ENCODE results near the gene COMMD10. TPM values are rescaled to one million over a fixed set of nuclear protein-coding genes. Genes with fewer than 3 reads are reported as not detected.

The COMMD10 gene
- polyA plus RNA-seq, 1 donor (not counting 4 experiments of a cell fraction or from before 2014, with no cell fraction given), result 22.3 TPM

DNA sequence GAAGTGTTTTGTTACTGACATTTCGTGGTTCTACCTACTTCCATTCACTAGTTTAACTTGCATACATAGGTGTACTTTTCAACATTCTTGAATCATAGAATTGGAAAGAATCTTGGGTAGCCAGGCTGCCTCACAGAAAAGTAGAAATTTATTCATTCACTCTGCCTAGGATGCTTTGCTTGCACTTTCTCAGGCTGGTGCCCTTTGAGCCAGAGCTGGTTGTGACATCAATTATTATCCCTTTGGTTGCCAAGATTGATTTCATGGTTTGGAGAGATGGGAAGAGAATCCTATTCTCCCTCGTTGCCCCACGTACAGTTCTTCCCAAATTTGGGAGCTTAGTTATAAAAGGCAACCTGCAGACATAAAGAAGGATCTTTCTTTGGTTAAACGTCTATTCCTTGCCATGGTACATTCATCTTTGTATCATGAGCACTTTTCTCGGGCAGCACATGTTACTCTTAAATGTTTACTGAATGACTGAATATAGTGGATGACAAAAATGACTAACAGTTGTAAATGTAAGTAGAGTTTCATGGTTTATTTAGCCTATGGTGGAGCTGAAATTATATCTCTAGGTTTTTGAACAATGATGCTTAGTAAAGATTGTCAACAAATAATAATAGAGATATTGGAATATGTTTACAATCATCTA, 195.5 kb downstream of the COMMD10 start:
- H3K9me3 ChIP-seq (ENCODE audit: control insufficient read depth, low read depth, low read length), result no peaks in the 10 kb centered on the region
- dilution Hi-C loops (cut with MboI; ENCODE audit: extremely low pct_ligation_motif_present, low sequenced_read_pairs), result no loop called here
- H3K27me3 ChIP-seq (ENCODE audit: control insufficient read depth, extremely low read depth, insufficient read depth, low read length), result no peaks in the 10 kb centered on the region
- no peaks in the 10 kb centered on the region for H3K4me1 ChIP-seq (ENCODE audit: control insufficient read depth, extremely low read depth, insufficient read depth, low read length)
- H3K27ac ChIP-seq (ENCODE audit: control insufficient read depth, insufficient read depth, low read length), result no peak overlapping the region
- DNase-seq (ENCODE audit: low read depth, low spot score) (no peak), FAIRE-seq (no peak)
- H3K9me1 ChIP-seq (ENCODE audit: control insufficient read depth, extremely low read depth, insufficient read depth, low read length), result no peaks in the 10 kb centered on the region
- no peaks in the 10 kb centered on the region for H4K20me1 ChIP-seq (ENCODE audit: control insufficient read depth, extremely low read depth, insufficient read depth, low read length)
- TF ChIP-seq EZH2 (IDR thresholded peaks at IDR 0.05; ENCODE audit: low read length), result no peak
- TF ChIP-seq, protein P1, sequence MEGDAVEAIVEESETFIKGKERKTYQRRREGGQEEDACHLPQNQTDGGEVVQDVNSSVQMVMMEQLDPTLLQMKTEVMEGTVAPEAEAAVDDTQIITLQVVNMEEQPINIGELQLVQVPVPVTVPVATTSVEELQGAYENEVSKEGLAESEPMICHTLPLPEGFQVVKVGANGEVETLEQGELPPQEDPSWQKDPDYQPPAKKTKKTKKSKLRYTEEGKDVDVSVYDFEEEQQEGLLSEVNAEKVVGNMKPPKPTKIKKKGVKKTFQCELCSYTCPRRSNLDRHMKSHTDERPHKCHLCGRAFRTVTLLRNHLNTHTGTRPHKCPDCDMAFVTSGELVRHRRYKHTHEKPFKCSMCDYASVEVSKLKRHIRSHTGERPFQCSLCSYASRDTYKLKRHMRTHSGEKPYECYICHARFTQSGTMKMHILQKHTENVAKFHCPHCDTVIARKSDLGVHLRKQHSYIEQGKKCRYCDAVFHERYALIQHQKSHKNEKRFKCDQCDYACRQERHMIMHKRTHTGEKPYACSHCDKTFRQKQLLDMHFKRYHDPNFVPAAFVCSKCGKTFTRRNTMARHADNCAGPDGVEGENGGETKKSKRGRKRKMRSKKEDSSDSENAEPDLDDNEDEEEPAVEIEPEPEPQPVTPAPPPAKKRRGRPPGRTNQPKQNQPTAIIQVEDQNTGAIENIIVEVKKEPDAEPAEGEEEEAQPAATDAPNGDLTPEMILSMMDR (optimal IDR thresholded peaks at IDR 0.05 in 1 of 3, IDR thresholded peaks at IDR 0.05 in 1 of 3, conservative IDR thresholded peaks at IDR 0.05 in 1 of 3; ENCODE audit: extremely low read depth in 1 of 3, insufficient read depth in 2 of 3, low read length in 3 of 3), result no peak
- H3K9ac ChIP-seq (ENCODE audit: control insufficient read depth, extremely low read depth, insufficient read depth, low read length), result no peak overlapping the region
- no peak overlapping the region for H3K4me3 ChIP-seq (ENCODE audit: control insufficient read depth in 2 of 3, extremely low read depth in 1 of 3, insufficient read depth in 2 of 3, low read depth in 1 of 3, low read length in 3 of 3)
- no peaks in the 10 kb centered on the region for H3K36me3 ChIP-seq (ENCODE audit: control insufficient read depth in 2 of 2, extremely low read depth in 1 of 2, insufficient read depth in 2 of 2, low read length in 2 of 2)
- H2AFZ ChIP-seq (ENCODE audit: control insufficient read depth, low read length), result no peak overlapping the region
- no peaks in the 10 kb centered on the region for H3K79me2 ChIP-seq (ENCODE audit: control insufficient read depth, insufficient read depth, low read length)
- no peak overlapping the region for H3K4me2 ChIP-seq (ENCODE audit: control insufficient read depth, extremely low read depth, insufficient read depth, low read depth, low read length)

DNA sequence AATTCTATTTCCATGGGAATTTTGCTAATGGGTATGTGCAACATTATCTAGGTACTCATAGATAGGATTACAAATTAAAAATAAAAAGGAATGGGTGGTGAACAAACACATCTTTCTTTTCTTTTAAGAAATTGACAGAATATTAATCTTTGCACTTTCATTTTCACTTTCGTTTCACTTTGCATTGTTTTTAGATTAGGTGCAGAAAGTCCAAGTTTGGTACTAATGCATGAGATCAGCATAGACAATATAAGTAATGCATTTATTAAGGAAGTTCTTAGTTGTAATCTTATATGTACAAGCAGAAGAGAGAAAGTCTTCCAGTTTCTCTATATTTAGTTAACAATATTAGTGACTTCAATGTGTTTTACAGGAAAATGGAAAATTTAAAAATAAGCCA, 196.5 kb downstream of the COMMD10 start:
- H3K4me3 ChIP-seq (ENCODE audit: control insufficient read depth in 2 of 3, extremely low read depth in 1 of 3, insufficient read depth in 2 of 3, low read depth in 1 of 3, low read length in 3 of 3), result no peak overlapping the region
- no peaks in the 10 kb centered on the region for H3K9me3 ChIP-seq (ENCODE audit: control insufficient read depth, low read depth, low read length)
- H3K9ac ChIP-seq (ENCODE audit: control insufficient read depth, extremely low read depth, insufficient read depth, low read length), result no peak overlapping the region
- TF ChIP-seq, protein P1 (optimal IDR thresholded peaks at IDR 0.05 in 1 of 3, IDR thresholded peaks at IDR 0.05 in 1 of 3, conservative IDR thresholded peaks at IDR 0.05 in 1 of 3; ENCODE audit: extremely low read depth in 1 of 3, insufficient read depth in 2 of 3, low read length in 3 of 3), result no peak
- TF ChIP-seq EZH2 (IDR thresholded peaks at IDR 0.05; ENCODE audit: low read length), result no peak
- H3K4me2 ChIP-seq (ENCODE audit: control insufficient read depth, extremely low read depth, insufficient read depth, low read depth, low read length), result no peak overlapping the region
- dilution Hi-C loops (cut with MboI; ENCODE audit: extremely low pct_ligation_motif_present, low sequenced_read_pairs), result no loop called here
- no peak overlapping the region for H3K27ac ChIP-seq (ENCODE audit: control insufficient read depth, insufficient read depth, low read length)
- no peak for FAIRE-seq
- no peaks in the 10 kb centered on the region for H3K79me2 ChIP-seq (ENCODE audit: control insufficient read depth, insufficient read depth, low read length)
- H2AFZ ChIP-seq (ENCODE audit: control insufficient read depth, low read length), result no peak overlapping the region
- H3K4me1 ChIP-seq (ENCODE audit: control insufficient read depth, extremely low read depth, insufficient read depth, low read length), result no peaks in the 10 kb centered on the region
- no peaks in the 10 kb centered on the region for H4K20me1 ChIP-seq (ENCODE audit: control insufficient read depth, extremely low read depth, insufficient read depth, low read length)
- no peak for DNase-seq (ENCODE audit: low read depth, low spot score)
- no peaks in the 10 kb centered on the region for H3K27me3 ChIP-seq (ENCODE audit: control insufficient read depth, extremely low read depth, insufficient read depth, low read length)
- no peaks in the 10 kb centered on the region for H3K36me3 ChIP-seq (ENCODE audit: control insufficient read depth in 2 of 2, extremely low read depth in 1 of 2, insufficient read depth in 2 of 2, low read length in 2 of 2)
- no peaks in the 10 kb centered on the region for H3K9me1 ChIP-seq (ENCODE audit: control insufficient read depth, extremely low read depth, insufficient read depth, low read length)
